Body of pancreas (tissue), 4 donors: ENCODE results near the gene NFKB1. TPM values are rescaled to one million over a fixed set of nuclear protein-coding genes. Genes with fewer than 3 reads are reported as not detected.

ENCODE experiments used
- ATAC-seq: fragments of 150-250 bp; one replicate; pipeline ENCODE4 v1.9.1; 2016
- DNase-seq, 4 donors: peaks; one replicate each; pipeline ENCODE4 v3.0.0-alpha.2; 2019
- H3K27ac ChIP-seq, 4 donors: fragments of 200-600 bp; sonication (generic); 1 replicate in 3 of 4; 2 replicates in 1 of 4; pipeline versions ENCODE4 v1.5.1 to v1.6.1; 2016 to 2019; ENCODE audit warnings: mild to moderate bottlenecking in 1 of 4, mixed read lengths in 1 of 4, moderate library complexity in 1 of 4
- H3K27me3 ChIP-seq, 2 donors: fragments of 200-600 bp; sonication (generic); one replicate each; pipeline ENCODE4 v1.6.0; 2016; ENCODE audit warnings: mild to moderate bottlenecking in 1 of 2
- H3K36me3 ChIP-seq, 2 donors: fragments of 200-600 bp; sonication (generic); replicated peaks in 1 of 2; 2 replicates each; pipeline ENCODE4 v1.5.1; 2016; ENCODE audit warnings: low read depth in 2 of 2; ENCODE audit not compliant: insufficient read depth in 1 of 2
- H3K4me1 ChIP-seq: fragments of 200-600 bp; sonication (generic); one replicate; pipeline ENCODE4 v1.6.0; 2016
- H3K4me3 ChIP-seq, 2 donors: fragments of 200-600 bp; sonication (generic); 1 replicate in 1 of 2; 2 replicates in 1 of 2; pipeline ENCODE4 v1.5.1; 2016 to 2019
- H3K9me3 ChIP-seq, 3 donors: fragments of 200-600 bp; sonication (generic); 1 replicate in 2 of 3; 2 replicates in 1 of 3; pipeline ENCODE4 v1.5.1; 2016
- POLR2A ChIP-seq, 3 donors: fragments of 450-650 bp; IDR thresholded peaks; one replicate each; pipeline ENCODE4 v1.6.1; 2016; ENCODE audit warnings: antibody characterized with exemption in 3 of 3, mild to moderate bottlenecking in 2 of 3
- WGBS, 2 donors: methylation state at CpG; one replicate each; pipeline ENCODE4 v1.1.5; 2017; 5-methylcytosine and 5-hydroxymethylcytosine counted together
- intact Hi-C: fragments of 100-400 bp; cut with DNase I; formaldehyde crosslinking; loops from one replicate; pipeline ENCODE4 v1.15.1; 2023
- total RNA-seq, 2 donors: library from RNA; depleted of rRNA; stranded (reverse); fragments of >200 nt; gene quantifications; one replicate each; pipeline ENCODE4 v1.1.0, GENCODE V29; 2016
- TF ChIP-seq, protein P1 (sequence below), 7 experiments: fragments of 450-650 bp in 4 of 7; fragments of 200-600 bp in 3 of 7; sonication (generic) in 3 of 7; IDR thresholded peaks; one replicate each; pipeline ENCODE4 v1.5.1; 2016 to 2019; ENCODE audit warnings: antibody characterized with exemption in 7 of 7

NFKB1 gene
- total RNA-seq, 2 donors from 2014 or later: 14.5 to 20.5 TPM

DNA sequence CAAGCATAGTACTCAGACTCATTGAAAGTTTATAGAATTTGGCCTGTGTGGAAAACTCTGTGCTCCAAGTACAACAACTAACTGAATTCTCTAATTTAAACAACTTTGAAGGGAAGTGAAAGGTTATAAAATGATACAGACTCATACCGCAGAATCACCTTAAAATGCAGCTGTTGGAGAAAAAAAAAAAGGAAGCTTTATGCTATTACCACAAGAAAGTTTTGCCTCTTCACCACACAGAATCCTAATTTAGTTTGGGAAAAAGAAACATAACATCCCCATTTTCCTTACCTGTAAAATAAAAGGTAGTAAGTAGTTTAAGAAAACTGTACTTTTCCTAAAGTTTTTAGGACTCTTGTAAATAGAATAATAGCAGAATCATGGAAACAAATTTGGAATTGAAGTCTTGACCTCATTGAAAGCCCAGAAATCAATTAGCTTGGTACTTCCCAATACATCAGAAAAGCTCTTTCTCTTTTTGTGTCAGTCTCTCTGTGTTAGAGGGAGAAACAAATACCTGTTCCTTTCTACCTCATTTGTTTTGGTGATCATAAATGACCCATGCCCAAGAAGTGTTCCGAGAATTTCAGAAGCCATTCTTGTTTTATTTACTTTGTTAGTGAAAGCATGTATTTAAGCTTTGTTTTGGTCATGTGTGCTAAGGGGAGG lies 78.8 kb downstream of the NFKB1 start:
- ATAC-seq: no peak
- TF ChIP-seq, protein P1, sequence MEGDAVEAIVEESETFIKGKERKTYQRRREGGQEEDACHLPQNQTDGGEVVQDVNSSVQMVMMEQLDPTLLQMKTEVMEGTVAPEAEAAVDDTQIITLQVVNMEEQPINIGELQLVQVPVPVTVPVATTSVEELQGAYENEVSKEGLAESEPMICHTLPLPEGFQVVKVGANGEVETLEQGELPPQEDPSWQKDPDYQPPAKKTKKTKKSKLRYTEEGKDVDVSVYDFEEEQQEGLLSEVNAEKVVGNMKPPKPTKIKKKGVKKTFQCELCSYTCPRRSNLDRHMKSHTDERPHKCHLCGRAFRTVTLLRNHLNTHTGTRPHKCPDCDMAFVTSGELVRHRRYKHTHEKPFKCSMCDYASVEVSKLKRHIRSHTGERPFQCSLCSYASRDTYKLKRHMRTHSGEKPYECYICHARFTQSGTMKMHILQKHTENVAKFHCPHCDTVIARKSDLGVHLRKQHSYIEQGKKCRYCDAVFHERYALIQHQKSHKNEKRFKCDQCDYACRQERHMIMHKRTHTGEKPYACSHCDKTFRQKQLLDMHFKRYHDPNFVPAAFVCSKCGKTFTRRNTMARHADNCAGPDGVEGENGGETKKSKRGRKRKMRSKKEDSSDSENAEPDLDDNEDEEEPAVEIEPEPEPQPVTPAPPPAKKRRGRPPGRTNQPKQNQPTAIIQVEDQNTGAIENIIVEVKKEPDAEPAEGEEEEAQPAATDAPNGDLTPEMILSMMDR (IDR thresholded peaks at IDR 0.05): no peak
- no peak for TF ChIP-seq POLR2A (IDR thresholded peaks at IDR 0.05)
- no peaks in the 10 kb centered on the region for H3K9me3 ChIP-seq
- H3K36me3 ChIP-seq: peaks cover 0 to 12% of the 10 kb centered on the region in 2 donors
- no peaks in the 10 kb centered on the region for H3K27me3 ChIP-seq
- H3K27ac ChIP-seq: no peak overlapping the region
- H3K4me3 ChIP-seq: no peak overlapping the region
- WGBS, 2 donors: 81 to 84% methylated on average over 2 of the region's 2 CpGs
- intact Hi-C loops: no loop called here
- no peak for DNase-seq
- peaks cover 8% of the 10 kb centered on the region for H3K4me1 ChIP-seq

GRCh38 chr4:102580463-102580842 lies 79.3 kb downstream of the NFKB1 start:
- ATAC-seq: no peak
- TF ChIP-seq, protein P1 (IDR thresholded peaks at IDR 0.05): no peak
- TF ChIP-seq POLR2A (IDR thresholded peaks at IDR 0.05): no peak
- H3K4me1 ChIP-seq: peaks cover 3% of the 10 kb centered on the region
- 78 to 83% methylated on average over 1 of the region's 1 CpG for WGBS, 2 donors
- intact Hi-C loops: no loop called here
- H3K27ac ChIP-seq: no peak overlapping the region
- H3K27me3 ChIP-seq: no peaks in the 10 kb centered on the region
- H3K9me3 ChIP-seq: no peaks in the 10 kb centered on the region
- no peak overlapping the region for H3K4me3 ChIP-seq
- no peak for DNase-seq
- H3K36me3 ChIP-seq: peaks cover 0 to 14% of the 10 kb centered on the region in 2 donors

DNA sequence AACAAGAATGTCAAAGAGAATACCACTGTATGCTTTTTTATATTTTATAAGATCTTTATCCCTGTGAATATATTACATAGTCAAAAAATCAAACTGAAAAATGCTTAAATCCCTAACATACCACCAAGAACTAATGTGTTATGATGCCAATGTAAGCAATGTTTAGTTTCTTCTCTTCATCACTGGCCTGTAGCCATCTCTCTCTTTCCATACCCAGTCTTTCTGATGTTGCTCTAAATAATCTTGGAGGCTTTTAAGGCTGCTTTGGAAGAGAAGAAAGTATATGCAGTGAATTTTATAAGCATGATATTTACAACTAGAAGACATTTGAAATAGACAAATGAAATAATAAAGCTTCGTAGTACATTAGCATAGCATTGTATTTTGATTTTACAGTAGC lies 82.9 kb downstream of the NFKB1 start:
- Histone ChIP-seq H3K4me1 (no peaks in the 10 kb centered on the region), H3K27me3 (no peaks in the 10 kb centered on the region), H3K4me3 (no peak overlapping the region), H3K36me3 (peaks cover 0 to 18% of the 10 kb centered on the region in 2 donors), H3K9me3 (no peaks in the 10 kb centered on the region), H3K27ac (no peak overlapping the region)
- DNase-seq: no peak
- TF ChIP-seq POLR2A (IDR thresholded peaks at IDR 0.05): no peak
- TF ChIP-seq, protein P1 (IDR thresholded peaks at IDR 0.05): no peak
- no peak for ATAC-seq
- WGBS, 2 donors: 93 to 96% methylated on average over 1 of the region's 1 CpG
- intact Hi-C loops: no loop called here

GRCh38 chr4:102585329-102585728 lies 84.2 kb downstream of the NFKB1 start:
- no peaks in the 10 kb centered on the region for H3K9me3 ChIP-seq
- WGBS, 2 donors: 91 to 93% methylated on average over 2 of the region's 2 CpGs
- intact Hi-C loops: no loop called here
- TF ChIP-seq, protein P1 (IDR thresholded peaks at IDR 0.05): no peak
- no peak for TF ChIP-seq POLR2A (IDR thresholded peaks at IDR 0.05)
- peaks cover 0 to 18% of the 10 kb centered on the region in 2 donors for H3K36me3 ChIP-seq
- H3K4me1 ChIP-seq: no peaks in the 10 kb centered on the region
- DNase-seq (no peak), ATAC-seq (no peak)
- no peak overlapping the region for H3K27ac ChIP-seq
- no peaks in the 10 kb centered on the region for H3K27me3 ChIP-seq
- no peak overlapping the region for H3K4me3 ChIP-seq
